VCaP (cell line): ENCODE data around the gene RERE.

Source experiments
- H3K27ac ChIP-seq: fragments of 450-650 bp; 2 replicates; pipeline ENCODE4 v1.5.1; 2017
- CTCF ChIP-seq: fragments of 450-650 bp; conservative IDR thresholded peaks from 2 replicates; pipeline ENCODE4 v1.5.1; 2017; ENCODE audit warnings: mild to moderate bottlenecking, moderate library complexity

The RERE gene

GRCh38 chr1:8598060-8598724 is 219.2 kb downstream of the RERE start:
- peak; percentile 78 for TF ChIP-seq CTCF
- H3K27ac ChIP-seq, result peak overlapping the region; percentile 80

DNA sequence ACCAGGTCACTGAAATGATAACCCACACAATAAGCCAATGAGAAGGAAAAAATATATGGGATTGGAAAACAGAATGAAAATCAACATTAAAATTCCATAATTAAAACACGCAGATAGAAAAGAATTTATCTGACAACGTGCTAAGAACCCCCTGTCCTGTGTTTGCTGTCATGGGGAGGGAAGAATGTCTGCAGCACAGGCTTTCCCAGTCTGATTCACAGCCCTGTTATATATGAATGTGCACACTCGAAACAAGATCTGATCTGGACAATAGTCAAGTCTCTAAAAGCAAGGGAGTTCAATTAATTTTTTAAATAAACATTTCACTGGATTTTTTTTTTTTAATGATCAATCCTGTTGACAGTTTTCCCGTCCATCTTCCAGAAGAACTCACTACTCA is 220.0 kb downstream of the RERE start:
- TF ChIP-seq CTCF, result no peak
- H3K27ac ChIP-seq, result peak overlapping the region; percentile 80

DNA sequence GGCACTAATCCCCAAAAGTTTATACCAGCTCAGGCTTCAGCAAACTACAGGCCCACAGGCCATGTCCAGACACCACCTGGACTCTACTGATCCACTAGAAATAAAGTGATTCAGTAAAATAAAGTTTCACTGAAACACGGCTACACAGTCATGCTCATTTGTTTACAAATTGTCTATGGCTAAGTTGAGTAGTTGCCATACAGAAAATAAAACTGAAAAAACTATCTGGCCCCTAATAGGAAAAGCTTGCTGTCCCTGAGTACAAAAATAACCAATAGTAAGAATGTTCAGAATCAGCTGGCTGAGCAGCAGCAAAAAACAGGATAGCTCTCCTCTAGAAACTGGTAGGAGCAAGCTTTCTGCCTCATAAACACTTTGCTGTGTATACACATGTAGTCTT is 221.5 kb downstream of the RERE start:
- H3K27ac ChIP-seq, result peak overlapping the region; percentile 80
- TF ChIP-seq CTCF, result no peak

DNA sequence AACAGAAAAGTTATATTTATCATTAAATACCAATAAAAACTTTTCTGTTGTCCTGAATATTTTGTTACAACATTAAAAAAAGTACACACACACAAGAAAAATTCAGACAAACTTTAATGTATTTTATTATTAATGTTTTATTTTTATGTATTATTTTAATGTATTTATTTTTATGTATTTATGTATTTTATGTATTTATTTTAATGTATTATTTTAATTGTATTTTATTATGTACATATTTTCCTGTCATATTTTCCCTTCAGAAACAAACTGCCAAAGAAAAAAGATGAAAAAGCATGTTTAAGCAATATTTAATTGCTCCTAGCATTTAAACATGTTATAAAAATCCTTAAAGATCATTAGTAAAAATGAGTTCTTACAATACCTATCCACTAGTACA is 222.1 kb downstream of the RERE start:
- no peak for TF ChIP-seq CTCF
- H3K27ac ChIP-seq, result peak overlapping the region; percentile 80

- 0 out of 2 replicates have a peak overlapping the region, but pooled peaks have one; percentile 3 for H3K27ac ChIP-seq
These were observed 224.1 kb downstream of the RERE start for GRCh38 chr1:8593292-8593691.

DNA sequence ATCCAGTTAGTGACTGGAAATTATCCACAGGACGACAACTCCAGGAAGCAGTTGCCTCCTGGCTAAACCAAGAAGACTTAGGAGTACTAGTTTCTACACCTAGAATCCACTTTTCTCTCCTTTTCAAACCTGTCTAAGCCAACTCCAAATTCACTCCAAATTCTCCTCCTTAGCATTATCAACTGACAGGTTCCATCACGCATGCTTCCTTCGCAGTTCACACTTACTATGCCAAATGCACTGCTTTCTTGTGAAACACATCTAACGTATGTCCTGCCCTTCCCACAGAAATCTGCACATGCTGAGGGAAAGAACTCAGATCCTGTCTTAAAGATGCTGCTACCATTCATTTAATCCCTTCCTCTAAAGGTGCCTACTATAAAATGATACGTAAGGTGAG is 225.9 kb downstream of the RERE start:
- no peak for TF ChIP-seq CTCF
- peak overlapping the region; percentile 6; the same call in 1 of the 2 replicates for H3K27ac ChIP-seq

GRCh38 chr1:8590721-8591351 is 226.6 kb downstream of the RERE start:
- no peak overlapping the region for H3K27ac ChIP-seq
- no peak for TF ChIP-seq CTCF

DNA sequence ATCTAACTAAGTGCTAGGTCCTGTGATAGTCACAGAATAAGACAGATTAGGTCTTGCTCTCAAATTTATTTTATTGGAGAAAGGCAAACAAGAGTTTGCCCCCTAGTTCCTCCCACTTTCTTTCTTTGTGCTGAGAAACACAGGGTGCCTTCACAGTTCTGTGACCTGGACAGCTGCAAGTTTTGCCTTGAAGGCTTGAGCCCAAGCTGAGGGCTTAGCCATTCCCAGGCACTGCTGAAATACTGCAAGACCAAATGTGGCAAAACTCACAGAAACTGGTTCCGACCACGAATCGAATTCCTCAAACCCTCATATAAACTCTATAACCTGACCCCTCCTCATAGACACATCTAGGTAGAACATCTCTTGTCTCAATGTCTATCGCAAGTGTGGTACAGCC is 227.9 kb downstream of the RERE start:
- no peak for TF ChIP-seq CTCF
- no peak overlapping the region for H3K27ac ChIP-seq
